GM04504 (cell line): ENCODE measurements around the gene NPW.

Experiments
- DNase-seq: peaks from one replicate; pipeline ENCODE4 v3.0.0-alpha.2; 2012; ENCODE audit warnings: low read depth

The NPW gene

GRCh38 chr16:2053897-2054296, 34.3 kb downstream of the NPW start:
- DNase-seq, result no peak

DNA sequence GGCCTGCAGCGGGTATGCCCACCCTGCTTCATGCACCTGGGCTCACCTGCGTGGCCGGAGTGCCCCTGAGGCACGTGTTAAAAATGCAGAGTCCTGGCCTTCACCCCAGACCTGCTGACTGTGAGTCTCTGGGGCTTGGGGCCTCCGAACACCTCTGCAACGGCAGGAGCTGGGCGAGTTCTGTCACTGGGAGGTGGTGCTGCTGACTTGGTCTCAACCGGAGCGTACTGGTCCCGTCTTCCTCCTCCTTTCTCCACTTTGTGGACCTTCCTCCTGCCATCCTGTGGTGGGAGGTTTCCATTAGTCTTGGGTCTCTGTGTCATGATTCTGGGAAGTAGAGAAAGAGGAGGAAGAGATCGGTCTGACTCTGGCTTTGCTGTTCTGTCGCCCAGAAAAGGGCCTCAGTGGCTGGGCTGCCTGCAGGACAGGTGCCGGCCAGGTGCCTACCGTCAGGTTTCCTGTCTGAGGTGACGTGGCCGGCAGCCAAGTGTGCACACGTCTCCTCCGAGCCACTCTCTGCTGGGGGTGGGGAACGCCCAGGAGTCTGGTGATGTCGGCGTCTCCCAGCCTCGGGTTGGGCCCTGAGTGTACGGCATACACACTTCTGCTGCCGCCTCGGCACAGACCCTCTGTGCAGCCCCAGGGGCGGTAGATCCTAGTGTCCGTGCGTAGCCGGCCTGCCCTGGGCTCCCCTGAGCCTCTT, 35.1 kb downstream of the NPW start:
- no peak for DNase-seq

DNA sequence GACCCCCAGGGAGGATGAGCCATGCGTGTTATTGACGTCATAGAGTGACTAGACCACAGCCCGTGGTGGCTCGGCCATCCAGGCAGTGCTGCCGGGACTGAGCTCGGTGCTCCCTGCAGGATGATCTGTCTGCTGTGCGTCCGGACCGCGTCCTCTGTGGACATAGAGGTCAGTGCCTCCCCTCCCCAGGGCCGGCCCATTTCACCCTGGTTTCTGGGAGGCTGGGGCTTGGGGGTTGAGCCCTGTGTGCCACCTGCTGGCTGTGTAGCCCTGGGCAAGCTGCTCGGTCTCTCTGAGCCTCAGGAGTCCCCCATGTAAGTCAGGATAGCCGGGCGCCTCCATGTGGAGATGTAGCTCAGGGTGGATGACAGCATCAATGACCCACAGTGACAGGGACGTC, 36.5 kb downstream of the NPW start:
- DNase-seq, result no peak

DNA sequence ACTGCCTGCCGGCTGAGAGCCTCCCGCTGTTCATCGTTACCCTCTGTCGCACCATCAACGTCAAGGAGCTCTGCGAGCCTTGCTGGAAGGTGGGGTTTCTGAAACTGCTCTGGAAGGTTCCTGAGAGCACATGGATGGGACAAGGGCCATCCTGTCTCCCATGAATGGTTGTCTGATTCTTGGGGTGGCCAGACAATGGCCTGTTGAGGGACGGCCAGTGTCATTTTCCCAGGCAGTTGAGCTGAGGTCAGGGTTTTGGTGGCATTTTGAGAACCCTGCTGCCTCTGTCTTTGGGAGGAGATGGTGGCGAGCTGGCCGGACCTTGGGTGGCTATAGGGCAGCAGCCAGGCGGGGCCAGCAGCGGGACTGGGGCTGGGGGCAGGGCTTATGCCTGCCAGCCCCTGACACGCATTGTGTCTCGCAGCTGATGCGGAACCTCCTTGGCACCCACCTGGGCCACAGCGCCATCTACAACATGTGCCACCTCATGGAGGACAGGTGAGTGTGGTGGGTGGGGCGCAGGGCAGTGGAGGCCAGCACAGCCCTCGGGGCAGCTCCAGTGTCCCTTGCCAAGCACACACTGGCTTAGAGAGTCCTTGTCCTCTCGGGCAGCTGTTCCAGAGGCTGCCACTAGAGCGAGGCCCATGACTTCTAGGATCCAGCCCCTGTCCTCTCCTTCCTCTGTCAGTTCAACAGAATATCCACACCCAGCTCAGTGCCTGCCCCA, 37.3 kb downstream of the NPW start:
- no peak for DNase-seq

DNA sequence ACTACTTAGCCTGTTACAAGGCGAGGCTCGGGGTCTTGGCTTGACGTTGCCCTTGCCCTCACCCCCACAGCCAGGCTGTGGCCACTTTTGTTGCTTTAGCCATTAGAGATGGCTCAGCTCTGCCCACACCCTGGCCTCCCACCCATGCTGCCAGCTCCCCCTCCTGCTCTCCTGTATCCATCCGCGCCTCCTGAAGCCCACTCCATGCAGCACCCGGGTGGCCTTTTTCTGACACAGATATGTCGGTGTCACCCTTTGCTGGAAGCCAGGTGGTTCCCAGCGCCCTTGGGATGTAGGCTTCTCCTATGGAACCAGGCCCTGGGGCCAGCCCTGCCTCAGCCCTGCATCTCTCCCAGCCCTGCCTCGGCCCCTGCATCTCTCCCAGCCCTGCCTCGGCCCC, 37.9 kb downstream of the NPW start:
- DNase-seq, result no peak

- no peak for DNase-seq
These were observed 38.8 kb downstream of the NPW start for GRCh38 chr16:2058420-2058819.

GRCh38 chr16:2058872-2059271, 39.3 kb downstream of the NPW start:
- no peak for DNase-seq

DNA sequence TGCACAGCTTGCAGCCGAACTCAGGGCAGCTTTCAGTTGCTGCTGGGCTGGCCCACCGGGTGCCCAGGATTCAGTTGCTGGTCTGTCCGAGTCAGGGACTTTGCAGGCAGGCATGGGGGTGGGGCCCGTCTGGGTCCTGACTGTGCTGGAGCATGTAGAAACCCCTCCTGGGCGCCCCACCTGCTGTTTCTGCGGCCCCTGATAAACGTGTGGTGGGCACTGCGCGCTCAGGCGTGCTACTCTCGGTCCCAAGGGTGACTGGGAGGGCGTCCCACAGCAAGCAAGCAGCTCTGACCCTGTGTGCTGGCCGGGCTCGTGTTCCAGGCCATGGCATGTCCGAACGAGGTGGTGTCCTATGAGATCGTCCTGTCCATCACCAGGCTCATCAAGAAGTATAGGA, 40.8 kb downstream of the NPW start:
- DNase-seq, result no peak

GRCh38 chr16:2061023-2061422, 41.4 kb downstream of the NPW start:
- no peak for DNase-seq

DNA sequence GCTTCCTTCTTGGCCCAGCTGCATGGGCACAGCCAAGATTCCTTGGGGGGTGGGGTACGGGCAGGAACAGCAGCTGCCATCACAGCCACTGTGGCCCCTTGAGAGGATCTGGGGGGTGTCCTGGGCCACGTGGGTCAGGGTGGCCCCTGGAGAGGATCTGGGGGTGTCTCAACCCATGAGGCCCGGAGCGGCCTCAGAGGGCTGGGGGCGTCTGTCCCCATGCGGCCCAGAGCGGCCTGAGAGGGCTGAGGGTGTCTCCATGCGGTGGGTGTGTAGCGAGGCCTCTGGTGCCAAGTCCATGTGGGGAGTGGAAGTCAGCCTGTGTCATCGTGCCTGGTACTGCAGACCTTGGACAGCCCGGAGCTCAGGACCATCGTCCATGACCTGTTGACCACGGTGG, 41.9 kb downstream of the NPW start:
- DNase-seq, result no peak

DNA sequence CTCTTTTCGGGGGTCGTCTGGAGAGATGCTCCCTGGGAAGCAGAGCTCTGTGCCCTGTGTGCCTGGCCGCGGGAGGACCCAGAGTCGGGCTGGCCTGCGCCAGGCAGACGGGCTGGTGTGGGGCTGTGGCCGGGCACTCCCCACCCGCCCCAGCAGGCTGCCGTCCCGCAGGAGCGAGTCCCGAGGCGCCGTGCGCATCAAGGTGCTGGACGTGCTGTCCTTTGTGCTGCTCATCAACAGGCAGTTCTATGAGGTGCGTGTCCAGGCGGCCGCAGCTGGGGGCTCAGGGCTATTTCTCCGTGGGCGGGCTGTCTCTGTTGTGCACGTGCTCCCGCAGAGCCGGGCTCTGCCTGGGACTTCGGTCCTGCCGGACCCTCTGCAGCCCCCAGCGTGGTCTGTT, 43.2 kb downstream of the NPW start:
- no peak for DNase-seq

GRCh38 chr16:2063861-2064260, 44.3 kb downstream of the NPW start:
- no peak for DNase-seq

DNA sequence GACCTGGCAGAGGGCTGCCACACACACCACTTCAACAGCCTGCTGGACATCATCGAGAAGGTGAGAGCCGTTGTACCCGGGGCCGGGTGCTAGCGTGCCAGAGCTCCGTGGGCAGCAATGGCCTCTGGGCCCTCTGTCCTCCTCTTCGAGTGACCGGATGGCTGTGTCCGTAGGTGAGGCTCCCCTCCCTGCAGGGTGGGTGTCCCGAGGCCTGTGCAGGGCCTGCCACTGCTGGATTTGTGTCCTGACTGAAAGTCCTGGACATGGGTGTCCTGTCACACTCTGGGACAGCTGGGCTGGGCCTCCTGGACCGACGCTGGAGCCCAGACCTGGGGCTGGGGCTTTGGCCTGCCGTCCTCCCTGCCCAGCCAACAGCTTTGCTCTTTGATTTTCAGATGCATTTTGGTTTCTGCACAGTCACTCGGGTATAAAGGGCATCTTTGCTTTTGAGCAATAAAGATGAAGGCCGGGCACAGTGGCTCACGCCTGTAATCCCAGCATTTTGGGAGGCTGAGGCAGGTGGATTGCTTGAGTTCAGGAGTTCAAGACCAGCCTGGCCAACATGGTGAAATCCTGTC, 44.9 kb downstream of the NPW start:
- no peak for DNase-seq

DNA sequence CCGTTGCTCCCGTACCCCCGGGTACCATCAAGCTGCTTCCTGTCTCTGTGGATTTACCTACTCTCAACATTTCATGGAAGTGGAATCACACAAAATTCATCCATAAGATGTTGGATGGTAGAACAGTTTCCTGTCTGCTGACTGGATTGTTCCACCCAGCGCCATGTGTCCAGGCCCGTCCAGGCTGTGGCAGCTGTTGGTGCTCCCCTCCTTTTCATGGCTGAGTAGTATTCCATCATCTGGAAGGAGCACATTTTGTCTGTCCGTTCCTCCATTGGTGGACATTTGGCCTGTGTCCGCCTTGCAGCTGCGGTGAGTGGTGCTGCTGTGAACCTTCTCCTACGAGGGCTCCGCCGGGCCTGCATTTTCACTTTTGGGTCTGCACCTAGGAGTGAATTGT, 46.6 kb downstream of the NPW start:
- no peak for DNase-seq
